Measurements from ENCODE around the gene PTPRN2.

- TF ChIP-seq CTCF (IDR thresholded peaks at IDR 0.05) (no peak), EP300 (IDR thresholded peaks at IDR 0.05) (no peak)
Measured at GRCh38 chr7:157692460-157693011, 895.1 kb downstream of the PTPRN2 start.
